IPS DF 4.7 (cell line): ENCODE measurements around the gene TBKBP1.
"Not testable (repeated sequence)": the region's sequence is repeated elsewhere in the genome, so short reads cannot be mapped to it uniquely, and the experiment has no call there.

Experiments used
- DNase-seq: peaks from one replicate; pipeline ENCODE4 v3.0.0-alpha.2; 2013; ENCODE audit warnings: low spot score; ENCODE audit errors: extremely low read depth

Gene TBKBP1

DNA sequence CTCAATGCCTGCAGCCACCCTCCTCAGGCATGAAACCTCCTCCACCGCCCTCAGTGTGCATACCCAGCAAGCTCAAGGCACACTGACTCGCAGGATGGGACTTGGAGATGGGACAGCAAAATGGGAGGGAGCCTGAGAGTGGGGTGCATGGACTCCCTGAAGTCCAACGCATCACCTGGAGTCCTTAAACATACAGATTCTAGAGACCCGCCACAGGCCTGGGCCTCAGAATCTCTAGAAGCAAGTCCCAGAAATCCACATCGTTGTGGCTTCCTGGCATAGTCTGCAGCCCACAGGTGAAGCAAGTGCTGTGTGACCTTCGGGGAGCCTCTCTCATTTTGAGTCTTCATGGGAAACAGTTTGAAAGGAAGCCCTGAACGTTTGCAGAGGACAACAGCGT is 35.5 kb downstream of the TBKBP1 start:
- DNase-seq: no peak

- DNase-seq: no peak
These were observed 36.7 kb downstream of the TBKBP1 start for GRCh38 chr17:47730681-47731080.

GRCh38 chr17:47731396-47731795 is 37.4 kb downstream of the TBKBP1 start:
- no peak for DNase-seq

DNA sequence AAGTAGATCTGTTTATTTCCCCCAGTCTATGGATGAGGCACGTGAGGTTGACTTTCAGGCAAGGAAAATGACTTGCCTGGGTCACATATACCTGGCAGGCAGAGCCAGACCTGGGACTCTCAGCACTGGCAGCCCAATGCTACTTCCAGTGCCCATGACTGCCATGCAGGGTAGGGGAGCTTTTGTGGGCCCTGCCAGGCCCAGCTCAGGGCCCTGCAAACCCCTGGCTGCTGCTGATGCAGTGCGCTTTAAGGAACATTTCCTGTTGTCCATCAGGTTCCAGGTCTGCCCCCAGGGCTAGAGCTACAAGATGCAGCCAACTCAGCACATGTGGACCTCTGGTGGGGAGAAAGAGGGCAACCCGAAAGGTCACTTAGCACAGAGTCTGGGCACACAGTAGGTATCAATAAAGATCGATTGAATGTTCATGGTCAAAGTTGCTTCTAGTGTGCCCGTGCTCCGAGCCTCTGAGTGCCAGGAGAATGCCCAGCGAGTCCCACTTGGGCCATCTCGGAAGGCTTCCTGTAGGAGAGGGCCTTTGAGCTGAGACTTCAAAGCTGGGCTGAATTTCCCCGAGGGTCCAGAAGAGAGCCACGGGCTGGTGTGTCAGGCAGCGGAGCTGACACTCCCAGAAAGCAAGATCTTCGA is 38.6 kb downstream of the TBKBP1 start:
- DNase-seq: no peak

GRCh38 chr17:47733047-47733673 is 39.2 kb downstream of the TBKBP1 start, which contains the start of gene TBX21:
TSS of gene TBX21 (plus strand) at chr17:47733236. CDS start at chr17:47733455, 219 bp downstream.
- no peak for DNase-seq

DNA sequence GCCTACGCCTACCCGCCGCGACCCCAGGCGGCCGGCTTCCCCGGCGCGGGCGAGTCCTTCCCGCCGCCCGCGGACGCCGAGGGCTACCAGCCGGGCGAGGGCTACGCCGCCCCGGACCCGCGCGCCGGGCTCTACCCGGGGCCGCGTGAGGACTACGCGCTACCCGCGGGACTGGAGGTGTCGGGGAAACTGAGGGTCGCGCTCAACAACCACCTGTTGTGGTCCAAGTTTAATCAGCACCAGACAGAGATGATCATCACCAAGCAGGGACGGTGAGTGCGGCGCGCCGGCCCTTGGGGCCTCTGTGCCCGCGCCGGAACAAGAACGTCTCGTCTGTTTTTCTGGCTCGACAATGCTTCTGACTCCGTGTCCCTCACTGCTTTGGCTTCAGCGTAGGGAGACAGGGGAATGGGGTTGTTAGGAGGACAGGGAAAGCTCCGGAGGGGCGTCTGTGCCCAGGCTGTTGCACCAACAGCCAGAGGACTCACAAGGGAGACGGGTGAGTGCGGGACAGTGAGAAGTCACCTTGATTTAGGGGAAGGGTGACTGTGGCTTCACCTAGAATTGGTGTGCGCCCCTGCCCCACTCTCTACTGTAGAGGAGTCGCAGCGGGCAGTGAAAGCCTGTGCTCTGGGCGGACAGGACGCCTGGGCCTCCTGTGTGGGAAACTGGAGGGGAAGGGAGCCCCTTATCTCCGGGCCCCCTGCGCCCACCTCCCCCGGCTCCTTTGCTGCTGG is 39.9 kb downstream of the TBKBP1 start:
- no peak for DNase-seq

- no peak for DNase-seq
These were observed 41.1 kb downstream of the TBKBP1 start for GRCh38 chr17:47735139-47735464.

- DNase-seq: no peak
These were observed 41.6 kb downstream of the TBKBP1 start for GRCh38 chr17:47735536-47736011.

DNA sequence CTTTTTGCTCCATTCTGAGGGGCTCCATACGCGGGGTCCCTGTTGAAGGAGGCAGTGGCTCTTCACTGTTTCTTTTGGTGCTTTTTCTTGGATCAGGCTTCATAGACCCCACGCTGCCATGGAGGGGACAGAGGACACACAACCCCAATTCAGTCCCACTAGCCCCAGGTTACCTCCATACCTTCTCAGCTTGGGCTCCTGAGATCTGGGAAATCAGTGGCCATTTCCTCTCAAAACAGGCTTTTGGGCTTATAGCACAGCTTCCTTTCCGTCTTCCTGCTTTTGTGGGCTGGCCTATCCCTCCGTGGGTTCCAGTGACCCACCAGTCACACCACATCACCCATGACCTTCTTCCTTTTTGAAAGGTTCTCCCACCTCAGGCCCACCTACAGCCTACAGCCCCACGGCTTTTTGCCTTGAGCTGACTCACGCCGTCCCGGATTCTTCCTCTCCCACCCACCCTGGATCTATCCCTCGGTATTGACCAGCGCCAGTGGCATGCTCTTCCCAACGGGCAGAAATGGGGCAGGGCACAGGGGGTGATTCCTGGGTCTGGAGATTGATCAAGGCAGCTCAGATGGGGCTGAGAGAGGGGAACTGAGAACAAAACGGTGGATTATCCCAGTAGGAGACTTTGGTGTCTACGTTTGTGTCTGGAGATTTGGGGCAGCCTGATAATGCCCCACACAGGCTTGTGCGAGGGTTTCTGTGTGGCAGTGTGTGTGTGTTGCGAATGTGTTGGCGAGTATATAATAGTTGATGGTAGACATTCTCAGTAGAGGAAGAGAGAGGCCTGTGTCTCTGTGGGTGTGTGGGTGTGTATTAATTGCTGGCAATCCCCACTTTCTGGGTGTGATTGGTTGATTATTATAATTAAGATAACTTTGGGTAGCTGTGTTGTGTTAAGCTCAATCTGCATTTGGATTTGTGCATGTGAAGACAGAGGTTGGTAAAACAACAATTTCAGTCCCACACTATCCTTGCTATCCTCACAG is 42.8 kb downstream of the TBKBP1 start:
- no peak for DNase-seq

- no peak for DNase-seq
These were observed 44.2 kb downstream of the TBKBP1 start for GRCh38 chr17:47738178-47738577.

DNA sequence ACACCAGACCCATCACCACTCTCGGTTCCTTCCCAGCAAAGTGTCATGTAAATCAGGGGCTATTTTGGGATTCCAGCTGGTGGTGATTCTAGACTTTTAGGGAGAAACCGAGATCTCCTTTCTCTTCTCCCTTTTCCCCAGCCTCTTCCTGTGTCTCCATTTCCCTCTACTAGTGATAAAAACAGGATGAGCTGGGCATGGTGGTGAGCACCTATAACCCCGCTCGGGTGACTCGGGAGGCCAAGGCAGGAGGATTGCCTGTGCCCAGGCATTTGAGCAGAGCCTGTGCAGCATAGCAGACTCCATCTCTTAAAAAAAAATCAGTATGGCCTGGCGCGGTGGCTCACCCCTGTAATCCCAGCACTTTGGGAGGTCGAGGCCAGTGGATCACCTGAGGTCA is 45.2 kb downstream of the TBKBP1 start:
- no peak for DNase-seq

DNA sequence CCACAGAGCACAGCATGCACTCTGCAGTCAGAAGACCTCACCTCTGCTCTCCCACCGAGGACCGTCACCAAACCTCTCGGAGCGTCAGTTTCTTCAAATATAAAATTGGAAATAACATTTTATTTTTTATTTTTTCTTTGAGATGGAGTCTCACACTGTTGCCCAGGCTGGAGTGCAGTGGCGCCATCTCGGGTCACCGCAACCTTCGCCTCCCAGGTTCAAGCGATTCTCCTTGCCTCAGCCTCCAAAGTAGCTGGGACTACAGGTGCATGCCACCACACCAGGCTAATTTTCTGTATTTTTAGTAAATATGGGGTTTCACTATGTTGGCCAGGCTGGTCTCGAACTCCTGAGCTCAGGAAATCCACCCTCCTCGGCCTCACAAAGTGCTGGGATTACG is 46.0 kb downstream of the TBKBP1 start:
- DNase-seq: not testable (repeated sequence)

- no peak for DNase-seq
These were observed 47.3 kb downstream of the TBKBP1 start for GRCh38 chr17:47741109-47741792.

GRCh38 chr17:47741793-47742145 is 47.8 kb downstream of the TBKBP1 start:
- no peak for DNase-seq

DNA sequence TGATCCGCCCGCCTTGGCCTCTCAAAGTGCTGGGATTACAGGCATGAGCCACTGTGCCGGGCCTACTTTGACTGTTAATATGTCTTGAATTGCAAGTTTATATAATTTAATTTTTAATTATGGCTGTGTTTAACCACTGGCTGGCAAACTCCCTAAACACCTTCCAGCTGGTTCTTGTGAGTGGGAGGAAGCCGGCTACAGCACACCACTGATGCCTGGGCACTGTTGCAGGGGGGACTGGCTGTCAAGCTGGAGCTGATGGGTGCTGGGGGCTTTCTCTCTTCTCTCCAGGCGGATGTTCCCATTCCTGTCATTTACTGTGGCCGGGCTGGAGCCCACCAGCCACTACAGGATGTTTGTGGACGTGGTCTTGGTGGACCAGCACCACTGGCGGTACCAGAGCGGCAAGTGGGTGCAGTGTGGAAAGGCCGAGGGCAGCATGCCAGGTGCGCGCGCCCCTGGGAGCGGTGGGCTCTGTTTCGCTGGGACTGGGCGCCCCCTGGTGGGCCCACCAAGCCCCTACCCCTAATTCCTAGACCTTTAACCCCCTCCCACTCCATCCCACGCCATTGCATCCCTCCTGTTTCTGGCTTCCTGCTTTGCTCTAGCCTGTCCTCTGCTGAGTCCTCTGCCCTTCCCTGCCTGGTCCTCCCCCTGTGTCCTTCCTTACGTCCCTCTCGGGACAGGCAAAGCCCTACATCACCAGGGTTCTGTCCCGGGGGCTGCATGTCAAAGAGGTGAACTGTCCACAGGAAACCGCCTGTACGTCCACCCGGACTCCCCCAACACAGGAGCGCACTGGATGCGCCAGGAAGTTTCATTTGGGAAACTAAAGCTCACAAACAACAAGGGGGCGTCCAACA is 48.6 kb downstream of the TBKBP1 start:
- DNase-seq: no peak

DNA sequence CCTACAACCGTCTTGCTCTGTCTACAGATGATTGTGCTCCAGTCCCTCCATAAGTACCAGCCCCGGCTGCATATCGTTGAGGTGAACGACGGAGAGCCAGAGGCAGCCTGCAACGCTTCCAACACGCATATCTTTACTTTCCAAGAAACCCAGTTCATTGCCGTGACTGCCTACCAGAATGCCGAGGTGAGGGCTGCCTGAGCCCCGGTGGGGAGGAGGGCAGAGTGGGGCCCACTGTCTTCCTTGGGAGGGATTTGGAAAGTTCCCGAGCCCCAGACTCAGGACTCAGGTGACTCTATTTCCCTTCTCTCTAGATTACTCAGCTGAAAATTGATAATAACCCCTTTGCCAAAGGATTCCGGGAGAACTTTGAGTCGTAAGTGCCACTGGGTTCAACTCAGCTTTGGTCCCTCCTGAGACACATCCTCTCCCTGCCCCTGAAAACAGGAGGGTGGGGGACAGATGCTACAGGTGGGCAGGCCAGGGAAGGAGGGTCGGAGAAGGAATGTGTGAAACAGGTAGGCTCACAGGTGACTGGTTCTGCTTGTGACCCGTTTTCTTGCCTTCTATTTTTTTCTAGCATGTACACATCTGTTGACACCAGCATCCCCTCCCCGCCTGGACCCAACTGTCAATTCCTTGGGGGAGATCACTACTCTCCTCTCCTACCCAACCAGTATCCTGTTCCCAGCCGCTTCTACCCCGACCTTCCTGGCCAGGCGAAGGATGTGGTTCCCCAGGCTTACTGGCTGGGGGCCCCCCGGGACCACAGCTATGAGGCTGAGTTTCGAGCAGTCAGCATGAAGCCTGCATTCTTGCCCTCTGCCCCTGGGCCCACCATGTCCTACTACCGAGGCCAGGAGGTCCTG is 50.4 kb downstream of the TBKBP1 start:
- no peak for DNase-seq

GRCh38 chr17:47745037-47745380 is 51.0 kb downstream of the TBKBP1 start:
- no peak for DNase-seq

- DNase-seq: no peak
These were observed 57.5 kb downstream of the TBKBP1 start for GRCh38 chr17:47751471-47751870.

DNA sequence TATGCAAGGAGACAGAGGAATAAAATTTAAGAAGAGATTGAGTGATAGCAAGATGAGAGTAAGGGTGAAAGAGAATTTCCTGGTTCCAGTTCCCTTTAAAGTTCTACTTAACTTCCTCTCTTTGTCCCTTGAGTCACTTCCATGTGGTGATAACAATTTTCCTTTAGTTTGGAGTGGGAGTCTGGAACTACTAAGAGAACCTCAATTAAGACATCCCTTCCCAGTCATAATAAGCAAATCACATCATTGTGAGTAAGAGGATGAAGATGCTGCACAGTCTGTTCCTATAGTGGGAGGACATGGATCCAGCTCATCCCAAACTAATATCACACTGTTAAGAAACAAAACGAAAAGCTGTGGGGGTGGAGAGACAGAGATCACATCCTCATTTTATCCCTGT is 63.4 kb downstream of the TBKBP1 start:
- no peak for DNase-seq
